Measurements from ENCODE around the gene IFNG-AS1. TPM values are rescaled to one million over a fixed set of nuclear protein-coding genes. Genes with fewer than 3 reads are reported as not detected.

Gene IFNG-AS1
- total RNA-seq, 1 donor from 2014 or later: not detected

- no peak for DNase-seq
- H3K27ac Mint-ChIP-seq (ENCODE audit: unreplicated experiment): no peak overlapping the region
- H3K4me1 Mint-ChIP-seq (ENCODE audit: low read depth, unreplicated experiment): no peaks in the 10 kb centered on the region
- no peaks in the 10 kb centered on the region for H3K27me3 Mint-ChIP-seq (ENCODE audit: unreplicated experiment)
- H3K9me3 Mint-ChIP-seq (ENCODE audit: unreplicated experiment): no peaks in the 10 kb centered on the region
- H3K36me3 Mint-ChIP-seq (ENCODE audit: unreplicated experiment): no peaks in the 10 kb centered on the region
- TF ChIP-seq, protein P1, sequence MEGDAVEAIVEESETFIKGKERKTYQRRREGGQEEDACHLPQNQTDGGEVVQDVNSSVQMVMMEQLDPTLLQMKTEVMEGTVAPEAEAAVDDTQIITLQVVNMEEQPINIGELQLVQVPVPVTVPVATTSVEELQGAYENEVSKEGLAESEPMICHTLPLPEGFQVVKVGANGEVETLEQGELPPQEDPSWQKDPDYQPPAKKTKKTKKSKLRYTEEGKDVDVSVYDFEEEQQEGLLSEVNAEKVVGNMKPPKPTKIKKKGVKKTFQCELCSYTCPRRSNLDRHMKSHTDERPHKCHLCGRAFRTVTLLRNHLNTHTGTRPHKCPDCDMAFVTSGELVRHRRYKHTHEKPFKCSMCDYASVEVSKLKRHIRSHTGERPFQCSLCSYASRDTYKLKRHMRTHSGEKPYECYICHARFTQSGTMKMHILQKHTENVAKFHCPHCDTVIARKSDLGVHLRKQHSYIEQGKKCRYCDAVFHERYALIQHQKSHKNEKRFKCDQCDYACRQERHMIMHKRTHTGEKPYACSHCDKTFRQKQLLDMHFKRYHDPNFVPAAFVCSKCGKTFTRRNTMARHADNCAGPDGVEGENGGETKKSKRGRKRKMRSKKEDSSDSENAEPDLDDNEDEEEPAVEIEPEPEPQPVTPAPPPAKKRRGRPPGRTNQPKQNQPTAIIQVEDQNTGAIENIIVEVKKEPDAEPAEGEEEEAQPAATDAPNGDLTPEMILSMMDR (IDR thresholded peaks at IDR 0.05; ENCODE audit: partially characterized antibody, unreplicated experiment): no peak
- H3K4me3 Mint-ChIP-seq (ENCODE audit: unreplicated experiment): no peak overlapping the region
These were observed 41.0 kb downstream of the IFNG-AS1 start for GRCh38 chr12:68030248-68030647.

DNA sequence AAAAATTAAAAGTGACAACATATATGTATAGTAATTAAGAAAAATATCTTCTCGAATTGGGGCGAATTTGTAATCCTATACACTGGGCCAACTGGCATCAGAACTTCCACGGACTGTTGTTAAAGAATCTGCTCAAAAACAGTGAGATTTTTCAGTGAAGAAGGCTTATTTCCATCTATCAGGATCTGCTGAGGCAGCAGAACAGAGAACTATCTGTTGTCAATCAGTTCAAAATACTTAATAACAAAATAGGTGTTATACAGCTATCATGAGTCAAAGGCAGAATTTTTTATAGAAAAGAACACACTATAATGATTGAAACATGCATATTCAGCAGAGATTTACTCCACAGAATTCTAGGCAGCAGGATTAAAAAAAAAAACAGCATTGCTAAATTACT is 41.9 kb downstream of the IFNG-AS1 start:
- DNase-seq: no peak
- Mint-ChIP-seq H3K9me3 (ENCODE audit: unreplicated experiment) (no peaks in the 10 kb centered on the region), H3K36me3 (ENCODE audit: unreplicated experiment) (no peaks in the 10 kb centered on the region), H3K4me1 (ENCODE audit: low read depth, unreplicated experiment) (no peaks in the 10 kb centered on the region), H3K4me3 (ENCODE audit: unreplicated experiment) (no peak overlapping the region), H3K27me3 (ENCODE audit: unreplicated experiment) (no peaks in the 10 kb centered on the region), H3K27ac (ENCODE audit: unreplicated experiment) (no peak overlapping the region)
- TF ChIP-seq, protein P1 (IDR thresholded peaks at IDR 0.05; ENCODE audit: partially characterized antibody, unreplicated experiment): no peak

DNA sequence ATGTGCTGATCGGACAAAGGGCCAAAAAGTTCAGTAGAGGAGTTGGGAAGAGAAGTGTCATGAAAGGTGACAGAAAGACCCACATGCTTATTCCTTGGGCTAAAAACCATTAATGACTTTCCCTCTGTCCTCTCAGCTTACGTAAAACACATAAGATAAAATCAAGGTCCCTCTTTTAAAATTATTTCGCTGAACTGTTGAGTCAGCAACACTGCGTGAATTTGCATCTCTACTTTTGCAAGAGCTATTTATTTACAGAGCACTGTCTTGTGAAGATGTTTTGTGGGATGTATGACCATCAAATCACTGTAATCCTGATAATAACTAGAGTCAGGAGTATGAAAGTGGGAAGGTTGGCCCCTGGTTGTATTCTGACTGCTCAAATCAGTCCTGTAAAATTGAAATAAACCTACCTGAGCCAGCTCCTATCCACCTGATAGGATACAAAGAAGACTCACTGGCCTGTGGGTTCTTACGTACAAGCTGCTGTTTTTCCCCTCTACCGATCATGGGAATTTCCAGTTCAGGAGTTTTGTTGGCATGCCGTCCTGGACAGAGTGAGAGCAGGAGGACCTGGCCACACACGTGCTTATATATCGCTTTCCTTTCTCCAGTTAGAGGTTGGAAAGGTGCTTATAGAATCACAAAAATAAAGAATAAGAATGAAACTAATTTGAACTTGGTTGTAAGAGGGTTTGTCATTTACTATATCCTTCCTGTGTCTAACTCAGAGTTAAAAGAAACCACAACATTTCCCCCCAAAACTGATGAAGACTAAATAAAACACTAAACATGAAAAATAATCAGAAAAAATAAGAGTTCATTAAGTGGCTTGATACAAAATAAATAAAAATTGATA is 42.9 kb downstream of the IFNG-AS1 start:
- no peaks in the 10 kb centered on the region for H3K9me3 Mint-ChIP-seq (ENCODE audit: unreplicated experiment)
- no peaks in the 10 kb centered on the region for H3K36me3 Mint-ChIP-seq (ENCODE audit: unreplicated experiment)
- H3K27ac Mint-ChIP-seq (ENCODE audit: unreplicated experiment): no peak overlapping the region
- no peaks in the 10 kb centered on the region for H3K4me1 Mint-ChIP-seq (ENCODE audit: low read depth, unreplicated experiment)
- TF ChIP-seq, protein P1 (IDR thresholded peaks at IDR 0.05; ENCODE audit: partially characterized antibody, unreplicated experiment): no peak
- DNase-seq: no peak
- H3K4me3 Mint-ChIP-seq (ENCODE audit: unreplicated experiment): no peak overlapping the region
- no peaks in the 10 kb centered on the region for H3K27me3 Mint-ChIP-seq (ENCODE audit: unreplicated experiment)

DNA sequence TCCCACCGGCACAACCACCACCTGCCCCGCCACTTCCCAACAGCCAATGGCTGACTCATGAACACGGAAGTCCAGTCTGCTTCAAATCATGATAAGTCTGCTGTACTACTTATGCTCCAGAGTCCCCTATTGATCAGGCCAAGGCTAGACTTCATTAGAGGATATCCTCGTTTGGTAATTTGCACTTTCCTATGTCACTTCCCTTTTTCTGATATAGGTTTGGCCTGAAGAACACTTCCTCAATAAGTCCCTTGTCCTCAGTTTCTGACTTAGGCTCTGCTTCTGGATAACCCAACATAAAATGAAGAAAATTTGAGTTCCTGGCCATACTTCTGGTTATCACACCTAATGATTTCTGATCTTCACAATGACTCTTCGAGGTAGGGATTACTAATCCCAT is 45.3 kb downstream of the IFNG-AS1 start:
- H3K27ac Mint-ChIP-seq (ENCODE audit: unreplicated experiment): no peak overlapping the region
- no peaks in the 10 kb centered on the region for H3K27me3 Mint-ChIP-seq (ENCODE audit: unreplicated experiment)
- no peaks in the 10 kb centered on the region for H3K4me1 Mint-ChIP-seq (ENCODE audit: low read depth, unreplicated experiment)
- no peaks in the 10 kb centered on the region for H3K9me3 Mint-ChIP-seq (ENCODE audit: unreplicated experiment)
- TF ChIP-seq, protein P1 (IDR thresholded peaks at IDR 0.05; ENCODE audit: partially characterized antibody, unreplicated experiment): no peak
- no peak for DNase-seq
- H3K36me3 Mint-ChIP-seq (ENCODE audit: unreplicated experiment): no peaks in the 10 kb centered on the region
- no peak overlapping the region for H3K4me3 Mint-ChIP-seq (ENCODE audit: unreplicated experiment)

- TF ChIP-seq, protein P1 (IDR thresholded peaks at IDR 0.05; ENCODE audit: partially characterized antibody, unreplicated experiment): no peak
- peaks cover 1% of the 10 kb centered on the region for H3K9me3 Mint-ChIP-seq (ENCODE audit: unreplicated experiment)
- no peaks in the 10 kb centered on the region for H3K4me1 Mint-ChIP-seq (ENCODE audit: low read depth, unreplicated experiment)
- no peak for DNase-seq
- H3K27me3 Mint-ChIP-seq (ENCODE audit: unreplicated experiment): no peaks in the 10 kb centered on the region
- H3K4me3 Mint-ChIP-seq (ENCODE audit: unreplicated experiment): no peak overlapping the region
- no peak overlapping the region for H3K27ac Mint-ChIP-seq (ENCODE audit: unreplicated experiment)
- no peaks in the 10 kb centered on the region for H3K36me3 Mint-ChIP-seq (ENCODE audit: unreplicated experiment)
These were observed 47.4 kb downstream of the IFNG-AS1 start for GRCh38 chr12:68036642-68037041.
